Effector CD4-positive, alpha-beta T cell (primary cell): Measurements from ENCODE around the gene PMIS2.

Source experiments
- DNase-seq: peaks from one replicate; pipeline ENCODE4 v3.0.0-alpha.2; 2020

The PMIS2 gene

GRCh38 chr19:35633727-35634440 lies 47.9 kb downstream of the PMIS2 start:
- no peak for DNase-seq

- DNase-seq, result no peak
Observed at GRCh38 chr19:35636651-35637050, 50.7 kb downstream of the PMIS2 start.
